Measurements from ENCODE around the gene HTRA3. TPM values are rescaled to one million over a fixed set of nuclear protein-coding genes. Genes with fewer than 3 reads are reported as not detected.

HTRA3 gene
- polyA plus RNA-seq, 1 donor from 2014 or later, result not detected

DNA sequence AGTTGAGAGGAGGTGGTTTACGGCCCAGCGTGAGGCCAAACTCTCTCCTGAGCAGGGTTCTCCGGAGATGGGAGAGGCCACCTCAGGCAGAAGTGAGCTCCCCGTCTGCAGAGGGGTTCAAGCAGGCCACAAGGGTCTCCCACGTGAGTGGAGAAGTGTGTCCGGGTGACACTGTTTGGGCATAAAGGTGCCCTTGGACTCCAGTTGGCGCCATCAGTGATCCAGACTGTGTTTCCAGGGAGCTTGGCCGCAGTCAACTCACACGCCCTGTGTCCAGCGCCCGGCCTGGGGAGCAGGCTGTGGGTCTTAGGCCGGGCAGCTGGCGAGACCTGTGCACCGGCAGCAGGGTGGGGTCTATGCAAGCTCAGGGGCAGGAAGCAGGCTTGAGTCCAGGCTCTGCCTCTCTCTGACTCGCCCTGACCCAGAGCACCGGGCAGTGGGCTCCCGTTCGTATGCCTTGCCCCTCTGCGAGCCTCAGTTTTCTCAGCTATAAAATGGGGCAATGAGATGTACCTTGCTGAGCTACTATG is 24.6 kb upstream of the HTRA3 start:
- H3K27me3 ChIP-seq (ENCODE audit: insufficient read depth, low read depth, low read length), result no peaks in the 10 kb centered on the region
- no peaks in the 10 kb centered on the region for H3K36me3 ChIP-seq (ENCODE audit: insufficient read depth, low read length)
- H3K4me2 ChIP-seq (ENCODE audit: low read length), result no peak overlapping the region
- no peak overlapping the region for H2AFZ ChIP-seq (ENCODE audit: low read depth, low read length)
- no peaks in the 10 kb centered on the region for H3K9me3 ChIP-seq (ENCODE audit: low read length)
- H3F3A ChIP-seq (ENCODE audit: insufficient read depth, low read length, poor library complexity, severe bottlenecking), result no peaks in the 10 kb centered on the region
- no peaks in the 10 kb centered on the region for H3K79me2 ChIP-seq (replicated peaks; ENCODE audit: insufficient read depth, low read length)
- no peaks in the 10 kb centered on the region for H3K9me2 ChIP-seq (ENCODE audit: insufficient read depth, low read length)
- no peak overlapping the region for H3K4me3 ChIP-seq (ENCODE audit: low read length)
- no peaks in the 10 kb centered on the region for H4K20me1 ChIP-seq (ENCODE audit: insufficient read depth)
- no peak overlapping the region for H3K27ac ChIP-seq (ENCODE audit: low read length)
- TF ChIP-seq EP300 (conservative IDR thresholded peaks at IDR 0.05; ENCODE audit: poor library complexity, severe bottlenecking), result no peak
- TF ChIP-seq EZH2 (IDR thresholded peaks at IDR 0.05; ENCODE audit: borderline replicate concordance, insufficient read depth, low read length, poor library complexity, severe bottlenecking), result no peak
- TF ChIP-seq TAF1 (IDR thresholded peaks at IDR 0.05; ENCODE audit: low read depth), result no peak
- no peak overlapping the region for H3K9ac ChIP-seq (ENCODE audit: low read length)

DNA sequence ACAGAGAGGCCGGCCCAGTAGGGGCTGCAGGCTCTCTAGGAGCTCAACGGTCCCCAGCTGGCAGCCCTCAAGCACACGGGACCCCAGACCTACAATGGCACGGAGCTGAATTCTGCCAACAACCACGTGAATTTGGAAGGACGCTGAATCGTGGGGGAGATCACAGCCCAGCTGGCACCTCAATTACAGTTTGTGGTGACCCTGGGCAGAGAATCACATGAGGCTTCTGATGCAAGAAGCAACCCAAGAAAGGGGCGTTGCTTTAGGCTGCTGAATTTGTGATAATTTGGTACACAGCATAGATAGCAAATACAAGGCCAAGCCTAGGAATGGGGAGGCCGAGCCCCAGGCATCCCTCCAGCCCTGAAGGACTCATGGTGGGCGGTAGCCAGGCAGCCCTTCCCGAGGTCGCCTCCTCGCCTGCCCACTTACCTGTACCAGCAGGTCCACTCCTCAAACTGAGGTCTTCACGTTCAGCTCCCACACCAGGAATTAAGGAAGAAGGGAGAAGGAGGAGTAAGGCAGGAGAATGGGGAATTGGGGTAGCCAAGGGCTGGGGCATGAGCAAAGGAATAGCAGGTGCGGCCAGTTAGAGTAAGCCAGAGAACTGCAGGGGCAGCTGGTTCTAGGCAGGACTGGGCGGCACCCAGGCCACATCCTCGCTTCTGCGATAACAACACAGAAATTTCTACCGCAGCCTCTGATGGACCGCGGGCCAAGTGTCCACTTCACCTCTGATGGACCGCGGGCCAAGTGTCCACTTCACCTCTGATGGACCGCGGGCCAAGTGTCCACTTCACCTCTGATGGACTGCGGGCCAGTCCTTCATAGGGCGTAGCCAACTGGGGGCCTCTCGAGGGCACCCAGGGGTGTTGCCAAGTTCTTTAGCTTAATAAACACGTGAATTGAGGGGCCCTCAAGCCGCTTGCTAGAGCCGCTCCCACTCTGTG is 23.4 kb upstream of the HTRA3 start:
- no peak for TF ChIP-seq MXI1 (conservative IDR thresholded peaks at IDR 0.05; ENCODE audit: poor library complexity, severe bottlenecking)
- TF ChIP-seq, protein P1, sequence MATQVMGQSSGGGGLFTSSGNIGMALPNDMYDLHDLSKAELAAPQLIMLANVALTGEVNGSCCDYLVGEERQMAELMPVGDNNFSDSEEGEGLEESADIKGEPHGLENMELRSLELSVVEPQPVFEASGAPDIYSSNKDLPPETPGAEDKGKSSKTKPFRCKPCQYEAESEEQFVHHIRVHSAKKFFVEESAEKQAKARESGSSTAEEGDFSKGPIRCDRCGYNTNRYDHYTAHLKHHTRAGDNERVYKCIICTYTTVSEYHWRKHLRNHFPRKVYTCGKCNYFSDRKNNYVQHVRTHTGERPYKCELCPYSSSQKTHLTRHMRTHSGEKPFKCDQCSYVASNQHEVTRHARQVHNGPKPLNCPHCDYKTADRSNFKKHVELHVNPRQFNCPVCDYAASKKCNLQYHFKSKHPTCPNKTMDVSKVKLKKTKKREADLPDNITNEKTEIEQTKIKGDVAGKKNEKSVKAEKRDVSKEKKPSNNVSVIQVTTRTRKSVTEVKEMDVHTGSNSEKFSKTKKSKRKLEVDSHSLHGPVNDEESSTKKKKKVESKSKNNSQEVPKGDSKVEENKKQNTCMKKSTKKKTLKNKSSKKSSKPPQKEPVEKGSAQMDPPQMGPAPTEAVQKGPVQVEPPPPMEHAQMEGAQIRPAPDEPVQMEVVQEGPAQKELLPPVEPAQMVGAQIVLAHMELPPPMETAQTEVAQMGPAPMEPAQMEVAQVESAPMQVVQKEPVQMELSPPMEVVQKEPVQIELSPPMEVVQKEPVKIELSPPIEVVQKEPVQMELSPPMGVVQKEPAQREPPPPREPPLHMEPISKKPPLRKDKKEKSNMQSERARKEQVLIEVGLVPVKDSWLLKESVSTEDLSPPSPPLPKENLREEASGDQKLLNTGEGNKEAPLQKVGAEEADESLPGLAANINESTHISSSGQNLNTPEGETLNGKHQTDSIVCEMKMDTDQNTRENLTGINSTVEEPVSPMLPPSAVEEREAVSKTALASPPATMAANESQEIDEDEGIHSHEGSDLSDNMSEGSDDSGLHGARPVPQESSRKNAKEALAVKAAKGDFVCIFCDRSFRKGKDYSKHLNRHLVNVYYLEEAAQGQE (IDR thresholded peaks at IDR 0.05; ENCODE audit: borderline replicate concordance), result no peak
- no peak for TF ChIP-seq SMC3 (conservative IDR thresholded peaks at IDR 0.05; ENCODE audit: poor library complexity)
- TF ChIP-seq EP300 (conservative IDR thresholded peaks at IDR 0.05; ENCODE audit: poor library complexity, severe bottlenecking), result no peak
- TF ChIP-seq RAD21 (conservative IDR thresholded peaks at IDR 0.05), result no peak
- TF ChIP-seq POLR2AphosphoS5 (IDR thresholded peaks at IDR 0.05), result no peak
- TF ChIP-seq, protein P2, sequence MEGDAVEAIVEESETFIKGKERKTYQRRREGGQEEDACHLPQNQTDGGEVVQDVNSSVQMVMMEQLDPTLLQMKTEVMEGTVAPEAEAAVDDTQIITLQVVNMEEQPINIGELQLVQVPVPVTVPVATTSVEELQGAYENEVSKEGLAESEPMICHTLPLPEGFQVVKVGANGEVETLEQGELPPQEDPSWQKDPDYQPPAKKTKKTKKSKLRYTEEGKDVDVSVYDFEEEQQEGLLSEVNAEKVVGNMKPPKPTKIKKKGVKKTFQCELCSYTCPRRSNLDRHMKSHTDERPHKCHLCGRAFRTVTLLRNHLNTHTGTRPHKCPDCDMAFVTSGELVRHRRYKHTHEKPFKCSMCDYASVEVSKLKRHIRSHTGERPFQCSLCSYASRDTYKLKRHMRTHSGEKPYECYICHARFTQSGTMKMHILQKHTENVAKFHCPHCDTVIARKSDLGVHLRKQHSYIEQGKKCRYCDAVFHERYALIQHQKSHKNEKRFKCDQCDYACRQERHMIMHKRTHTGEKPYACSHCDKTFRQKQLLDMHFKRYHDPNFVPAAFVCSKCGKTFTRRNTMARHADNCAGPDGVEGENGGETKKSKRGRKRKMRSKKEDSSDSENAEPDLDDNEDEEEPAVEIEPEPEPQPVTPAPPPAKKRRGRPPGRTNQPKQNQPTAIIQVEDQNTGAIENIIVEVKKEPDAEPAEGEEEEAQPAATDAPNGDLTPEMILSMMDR (IDR thresholded peaks at IDR 0.05; ENCODE audit: poor library complexity, severe bottlenecking), result no peak
- no peak for TF ChIP-seq TAF1 (IDR thresholded peaks at IDR 0.05; ENCODE audit: low read depth)
- no peak for TF ChIP-seq EZH2 (IDR thresholded peaks at IDR 0.05; ENCODE audit: borderline replicate concordance, insufficient read depth, low read length, poor library complexity, severe bottlenecking)
- H3K9ac ChIP-seq (ENCODE audit: low read length), result no peak overlapping the region
- H3K4me2 ChIP-seq (ENCODE audit: low read length), result no peak overlapping the region
- no peaks in the 10 kb centered on the region for H4K20me1 ChIP-seq (ENCODE audit: insufficient read depth)
- no peaks in the 10 kb centered on the region for H3K36me3 ChIP-seq (ENCODE audit: insufficient read depth, low read length)
- H3K79me2 ChIP-seq (replicated peaks; ENCODE audit: insufficient read depth, low read length), result no peaks in the 10 kb centered on the region
- H3F3A ChIP-seq (ENCODE audit: insufficient read depth, low read length, poor library complexity, severe bottlenecking), result no peaks in the 10 kb centered on the region
- H3K27ac ChIP-seq (ENCODE audit: low read length), result no peak overlapping the region
- H3K27me3 ChIP-seq (ENCODE audit: insufficient read depth, low read depth, low read length), result no peaks in the 10 kb centered on the region
- no peaks in the 10 kb centered on the region for H3K9me3 ChIP-seq (ENCODE audit: low read length)
- no peak overlapping the region for H3K4me3 ChIP-seq (ENCODE audit: low read length)
- no peak overlapping the region for H2AFZ ChIP-seq (ENCODE audit: low read depth, low read length)
- H3K9me2 ChIP-seq (ENCODE audit: insufficient read depth, low read length), result no peaks in the 10 kb centered on the region

All from neural cell (in vitro differentiated cells).